ENCODE results near the gene ACTBL2. TPM values are rescaled to one million over a fixed set of nuclear protein-coding genes. Genes with fewer than 3 reads are reported as not detected.

ACTBL2 gene
- total RNA-seq, 4 donors from 2014 or later = 0.13 to 0.59 TPM; not detected in 2

DNA sequence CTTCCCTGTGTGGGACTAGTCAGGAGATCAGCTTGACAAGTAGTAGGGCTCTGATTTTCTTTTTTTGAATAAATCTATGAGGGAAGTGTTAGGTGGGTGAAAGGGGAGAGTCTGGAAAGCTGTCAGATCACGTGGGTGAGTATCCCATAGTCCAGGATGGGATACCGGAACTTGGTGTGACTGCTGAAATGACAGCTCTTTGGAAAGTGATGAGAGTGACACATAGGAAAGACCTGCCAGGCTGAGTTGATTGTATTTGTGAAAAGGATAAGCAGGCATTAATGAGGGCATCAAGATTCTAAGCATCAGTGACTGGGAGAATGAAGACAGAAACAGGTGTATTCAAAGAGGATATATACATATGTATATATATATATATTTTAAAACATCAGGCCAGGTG is 35.6 kb downstream of the ACTBL2 start:
- no peaks in the 10 kb centered on the region for H3K36me3 ChIP-seq
- H3K27ac ChIP-seq = no peak overlapping the region
- intact Hi-C loops (cut with DNase I) = no loop called here
- no peak overlapping the region for H3K4me3 ChIP-seq (replicated peaks in 1 of 3)
- no peak for DNase-seq
- no peak for TF ChIP-seq POLR2A (IDR thresholded peaks at IDR 0.05)
- H3K4me1 ChIP-seq = peaks cover 9 to 22% of the 10 kb centered on the region in 2 donors
- WGBS, 2 donors = 90 to 94% methylated on average over 2 of the region's 2 CpGs
- H3K9me3 ChIP-seq = no peaks in the 10 kb centered on the region
- no peaks in the 10 kb centered on the region for H3K27me3 ChIP-seq

DNA sequence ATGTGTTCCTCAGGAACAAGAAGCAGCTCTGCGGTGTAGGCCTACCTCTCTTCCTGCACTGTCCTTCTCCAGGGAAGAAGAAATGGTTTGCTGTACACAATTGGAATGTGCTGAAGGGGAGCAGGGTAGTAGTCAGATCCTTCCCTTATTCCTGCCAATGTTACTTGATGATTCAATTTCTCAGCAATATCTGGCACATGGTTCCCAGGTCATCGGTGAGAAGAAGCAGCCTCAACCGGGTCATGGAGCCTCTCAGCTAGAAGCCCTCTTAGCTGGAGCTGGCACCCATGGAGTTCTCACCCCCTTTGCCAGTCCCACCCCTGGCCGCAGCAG is 36.9 kb downstream of the ACTBL2 start:
- no peak overlapping the region for H3K27ac ChIP-seq
- TF ChIP-seq, protein P1, sequence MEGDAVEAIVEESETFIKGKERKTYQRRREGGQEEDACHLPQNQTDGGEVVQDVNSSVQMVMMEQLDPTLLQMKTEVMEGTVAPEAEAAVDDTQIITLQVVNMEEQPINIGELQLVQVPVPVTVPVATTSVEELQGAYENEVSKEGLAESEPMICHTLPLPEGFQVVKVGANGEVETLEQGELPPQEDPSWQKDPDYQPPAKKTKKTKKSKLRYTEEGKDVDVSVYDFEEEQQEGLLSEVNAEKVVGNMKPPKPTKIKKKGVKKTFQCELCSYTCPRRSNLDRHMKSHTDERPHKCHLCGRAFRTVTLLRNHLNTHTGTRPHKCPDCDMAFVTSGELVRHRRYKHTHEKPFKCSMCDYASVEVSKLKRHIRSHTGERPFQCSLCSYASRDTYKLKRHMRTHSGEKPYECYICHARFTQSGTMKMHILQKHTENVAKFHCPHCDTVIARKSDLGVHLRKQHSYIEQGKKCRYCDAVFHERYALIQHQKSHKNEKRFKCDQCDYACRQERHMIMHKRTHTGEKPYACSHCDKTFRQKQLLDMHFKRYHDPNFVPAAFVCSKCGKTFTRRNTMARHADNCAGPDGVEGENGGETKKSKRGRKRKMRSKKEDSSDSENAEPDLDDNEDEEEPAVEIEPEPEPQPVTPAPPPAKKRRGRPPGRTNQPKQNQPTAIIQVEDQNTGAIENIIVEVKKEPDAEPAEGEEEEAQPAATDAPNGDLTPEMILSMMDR (IDR thresholded peaks at IDR 0.05) = no peak
- TF ChIP-seq POLR2A (IDR thresholded peaks at IDR 0.05) = no peak
- no peaks in the 10 kb centered on the region for H3K9me3 ChIP-seq
- no peaks in the 10 kb centered on the region for H3K27me3 ChIP-seq
- H3K36me3 ChIP-seq = no peaks in the 10 kb centered on the region
- intact Hi-C loops (cut with DNase I) = no loop called here
- 81 to 85% methylated on average over 4 of the region's 4 CpGs for WGBS, 2 donors
- H3K4me3 ChIP-seq (replicated peaks in 1 of 3) = no peak overlapping the region
- no peak for DNase-seq
- peaks cover 0 to 9% of the 10 kb centered on the region in 2 donors for H3K4me1 ChIP-seq

GRCh38 chr5:57445006-57445704 is 37.5 kb downstream of the ACTBL2 start:
- 73 to 75% methylated on average over 5 of the region's 5 CpGs for WGBS, 2 donors
- H3K4me3 ChIP-seq (replicated peaks in 1 of 3) = no peak overlapping the region
- intact Hi-C loops (cut with DNase I) = no loop called here
- H3K27ac ChIP-seq = no peak overlapping the region
- no peaks in the 10 kb centered on the region for H3K36me3 ChIP-seq
- no peak for TF ChIP-seq POLR2A (IDR thresholded peaks at IDR 0.05)
- TF ChIP-seq, protein P1 (IDR thresholded peaks at IDR 0.05) = no peak
- H3K27me3 ChIP-seq = no peaks in the 10 kb centered on the region
- no peaks in the 10 kb centered on the region for H3K9me3 ChIP-seq
- H3K4me1 ChIP-seq = peaks cover 0 to 6% of the 10 kb centered on the region in 2 donors
- DNase-seq = no peak

GRCh38 chr5:57442080-57442839 is 40.4 kb downstream of the ACTBL2 start:
- intact Hi-C loops (cut with DNase I) = no loop called here
- Histone ChIP-seq H3K36me3 (no peaks in the 10 kb centered on the region), H3K4me3 (replicated peaks in 1 of 3) (no peak overlapping the region), H3K27me3 (no peaks in the 10 kb centered on the region), H3K4me1 (peaks cover 0 to 6% of the 10 kb centered on the region in 2 donors), H3K9me3 (no peaks in the 10 kb centered on the region), H3K27ac (no peak overlapping the region)
- 74 to 77% methylated on average over 4 of the region's 4 CpGs for WGBS, 2 donors
- peak in 1 of 2 donors; percentile 15 for DNase-seq
- TF ChIP-seq, protein P1 (IDR thresholded peaks at IDR 0.05) = no peak
- no peak for TF ChIP-seq POLR2A (IDR thresholded peaks at IDR 0.05)

GRCh38 chr5:57441557-57441956 is 41.1 kb downstream of the ACTBL2 start:
- H3K27me3 ChIP-seq = no peaks in the 10 kb centered on the region
- no peak for DNase-seq
- TF ChIP-seq POLR2A (IDR thresholded peaks at IDR 0.05) = no peak
- TF ChIP-seq, protein P1 (IDR thresholded peaks at IDR 0.05) = no peak
- H3K4me1 ChIP-seq = peaks cover 0 to 6% of the 10 kb centered on the region in 2 donors
- H3K36me3 ChIP-seq = no peaks in the 10 kb centered on the region
- no peak overlapping the region for H3K4me3 ChIP-seq (replicated peaks in 1 of 3)
- 50 to 52% methylated on average over 2 of the region's 2 CpGs for WGBS, 2 donors
- H3K9me3 ChIP-seq = no peaks in the 10 kb centered on the region
- H3K27ac ChIP-seq = no peak overlapping the region
- intact Hi-C loops (cut with DNase I) = no loop called here

Data from thyroid gland (tissue), 4 donors.